GM18868 (cell line): ENCODE results near the gene CUX1.

Experiments used
- ATAC-seq: cut with Tn5 transposase; IDR thresholded peaks from one replicate; pipeline ENCODE4 v1.9.1; 2021; ENCODE audit warnings: mild to moderate bottlenecking, moderate library complexity; ENCODE audit not compliant: unreplicated experiment

The CUX1 gene

GRCh38 chr7:101890749-101891523 is 73.5 kb downstream of the CUX1 start:
- no peak for ATAC-seq

GRCh38 chr7:101891936-101892640 is 74.7 kb downstream of the CUX1 start:
- no peak for ATAC-seq

DNA sequence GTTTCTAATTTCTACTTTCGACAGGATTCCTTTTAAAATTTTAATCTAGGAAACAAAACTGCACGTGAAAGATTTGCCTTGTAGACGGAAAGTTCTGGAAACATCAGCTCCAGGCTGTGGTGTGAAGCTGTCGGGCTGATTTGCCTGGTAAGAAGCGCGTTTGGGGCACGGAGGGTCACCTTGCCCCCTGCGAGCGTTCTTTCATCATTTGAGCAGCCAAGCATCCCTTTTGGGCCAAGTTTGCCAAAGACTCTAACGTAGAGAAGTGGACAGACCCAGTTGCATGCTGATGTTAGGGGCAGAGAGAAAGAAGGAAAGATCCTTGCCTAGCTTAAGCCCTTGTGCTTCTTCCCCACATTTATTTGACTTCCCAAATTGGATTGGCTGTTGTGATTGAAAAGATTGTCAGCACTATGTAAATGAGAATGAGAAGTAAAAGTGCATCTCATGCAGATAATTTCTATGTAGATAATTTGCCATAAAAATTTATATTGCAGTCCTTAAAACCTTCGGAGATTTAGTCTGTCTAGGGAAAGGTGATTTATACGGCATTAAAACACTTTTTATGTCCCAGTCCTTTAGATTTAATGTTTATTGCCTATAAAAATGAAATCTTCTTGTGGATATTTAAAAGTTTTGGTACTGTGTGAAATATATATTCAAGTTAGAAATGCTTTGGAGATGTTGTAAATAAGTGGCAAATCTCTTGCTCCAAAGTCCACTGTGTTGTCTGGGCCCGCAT is 76.1 kb downstream of the CUX1 start:
- ATAC-seq = no peak

- no peak for ATAC-seq
Measured at GRCh38 chr7:101896316-101896715, 78.9 kb downstream of the CUX1 start.

DNA sequence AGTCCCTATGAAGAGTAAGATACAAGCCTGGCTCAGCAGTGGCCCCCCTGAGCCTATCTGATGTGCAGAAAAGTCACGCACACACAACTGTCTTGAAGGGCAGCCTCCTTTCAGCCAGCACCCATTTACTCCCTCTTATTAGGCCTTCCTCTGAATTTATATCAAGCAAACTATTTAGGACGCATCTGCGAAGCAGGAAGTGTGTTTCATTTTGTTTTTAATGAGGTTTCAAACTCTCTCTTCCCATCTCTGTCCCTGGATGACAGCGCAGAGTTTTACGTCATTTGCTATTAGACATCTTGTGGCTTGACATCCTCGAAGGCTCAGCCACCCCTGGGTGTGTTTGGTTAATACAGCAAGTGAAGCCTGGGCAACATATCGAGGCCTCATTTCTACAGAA is 79.5 kb downstream of the CUX1 start:
- no peak for ATAC-seq

GRCh38 chr7:101898106-101898505 is 80.7 kb downstream of the CUX1 start:
- no peak for ATAC-seq

DNA sequence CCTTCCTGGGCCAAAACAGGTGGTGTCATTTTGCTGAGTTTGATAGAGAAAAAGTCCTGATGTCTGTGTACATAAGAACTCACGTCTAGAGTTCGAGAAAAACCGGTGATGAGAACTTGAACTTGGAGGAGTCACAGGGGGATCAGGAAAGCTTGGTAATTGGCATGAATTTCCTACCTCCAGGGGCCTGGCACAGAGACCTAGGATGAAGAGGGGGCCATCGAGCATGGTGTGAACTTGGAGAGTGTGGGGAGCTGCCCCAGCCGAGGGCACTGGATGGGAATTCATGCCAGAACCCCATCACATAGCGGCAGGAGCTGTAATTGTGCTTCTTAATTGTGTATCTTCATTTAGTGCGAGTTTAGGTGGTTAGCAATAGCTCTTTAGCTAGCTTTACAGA is 82.2 kb downstream of the CUX1 start:
- ATAC-seq = no peak

DNA sequence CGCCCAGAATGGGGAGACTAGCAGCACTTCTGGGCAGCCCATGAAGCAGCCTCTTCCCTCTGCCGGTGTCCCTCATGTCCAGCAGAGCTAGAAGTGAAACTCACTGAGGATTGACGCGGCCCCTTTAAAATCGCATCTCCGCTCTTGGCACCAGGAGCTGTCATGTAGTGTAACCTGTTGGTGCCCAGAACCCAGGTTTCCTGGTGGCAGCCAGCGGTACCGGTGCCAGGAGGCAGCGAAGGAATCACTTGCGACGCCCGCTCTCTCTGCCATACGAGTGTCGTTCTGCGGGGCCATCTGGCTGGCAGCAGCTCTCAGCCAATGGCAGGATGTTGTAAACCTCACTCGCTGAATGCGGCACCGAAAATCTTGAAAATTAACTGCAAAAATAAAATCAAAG is 82.7 kb downstream of the CUX1 start:
- ATAC-seq = no peak

DNA sequence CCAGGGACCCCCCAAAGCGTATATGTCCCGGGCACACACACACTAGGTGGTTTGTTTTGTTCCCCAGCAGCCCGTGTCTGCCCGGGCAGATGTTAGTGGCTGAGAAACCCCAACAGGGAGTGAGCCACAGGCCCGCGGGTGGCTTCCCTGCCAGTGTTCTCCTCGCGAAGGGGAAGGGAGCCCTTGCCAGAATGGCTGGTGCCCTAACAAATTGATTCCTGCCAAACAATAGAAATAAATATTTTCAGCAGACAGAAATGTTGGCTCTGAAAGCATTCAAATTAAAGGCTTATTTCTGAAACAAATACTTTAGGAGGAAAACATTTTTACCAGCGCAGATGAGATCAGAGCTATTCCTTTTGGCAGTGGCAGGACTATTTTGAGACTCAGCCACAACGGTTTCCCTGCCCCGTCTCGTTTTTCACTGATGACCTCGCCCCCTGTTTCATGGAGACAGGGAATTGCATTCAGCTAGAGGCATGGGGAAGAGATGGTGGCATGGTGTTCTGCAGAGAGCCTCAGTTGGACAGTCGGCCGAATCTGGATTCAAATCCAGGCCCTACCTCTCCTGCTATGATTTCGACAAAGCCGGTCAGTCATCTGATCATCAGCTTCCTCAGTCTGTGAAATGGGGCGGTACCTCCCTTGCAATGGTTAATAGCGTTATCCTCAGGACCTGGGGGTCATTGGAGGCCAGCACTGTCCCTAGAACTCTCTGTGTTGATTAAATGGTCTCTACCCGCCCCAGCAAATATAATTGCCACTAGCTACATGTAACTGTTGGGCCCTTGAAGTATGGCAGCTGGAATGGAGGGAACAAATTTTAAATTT is 84.5 kb downstream of the CUX1 start:
- ATAC-seq = no peak

- ATAC-seq = no peak
Measured at GRCh38 chr7:101902680-101903514, 85.5 kb downstream of the CUX1 start.

DNA sequence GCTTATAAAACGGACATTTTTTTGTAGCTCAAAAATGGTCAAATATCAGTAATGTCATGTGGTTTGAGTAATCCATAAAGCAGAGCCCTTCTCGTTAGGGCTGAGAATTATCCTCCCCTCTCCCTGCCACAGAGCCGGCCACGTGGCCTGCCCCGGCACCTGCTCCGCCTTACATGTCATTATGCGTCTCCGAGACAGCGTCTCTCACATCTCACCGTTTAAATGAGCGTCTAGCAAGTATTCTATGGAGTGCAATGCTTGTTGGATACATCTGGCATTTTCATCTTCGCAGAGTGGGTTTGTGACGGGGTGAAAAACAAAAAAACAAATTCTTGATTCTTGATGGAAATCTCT is 86.1 kb downstream of the CUX1 start:
- ATAC-seq = no peak

- no peak for ATAC-seq
Measured at GRCh38 chr7:101904019-101904418, 86.6 kb downstream of the CUX1 start.

- ATAC-seq = no peak
Measured at GRCh38 chr7:101905203-101905865, 87.9 kb downstream of the CUX1 start.

DNA sequence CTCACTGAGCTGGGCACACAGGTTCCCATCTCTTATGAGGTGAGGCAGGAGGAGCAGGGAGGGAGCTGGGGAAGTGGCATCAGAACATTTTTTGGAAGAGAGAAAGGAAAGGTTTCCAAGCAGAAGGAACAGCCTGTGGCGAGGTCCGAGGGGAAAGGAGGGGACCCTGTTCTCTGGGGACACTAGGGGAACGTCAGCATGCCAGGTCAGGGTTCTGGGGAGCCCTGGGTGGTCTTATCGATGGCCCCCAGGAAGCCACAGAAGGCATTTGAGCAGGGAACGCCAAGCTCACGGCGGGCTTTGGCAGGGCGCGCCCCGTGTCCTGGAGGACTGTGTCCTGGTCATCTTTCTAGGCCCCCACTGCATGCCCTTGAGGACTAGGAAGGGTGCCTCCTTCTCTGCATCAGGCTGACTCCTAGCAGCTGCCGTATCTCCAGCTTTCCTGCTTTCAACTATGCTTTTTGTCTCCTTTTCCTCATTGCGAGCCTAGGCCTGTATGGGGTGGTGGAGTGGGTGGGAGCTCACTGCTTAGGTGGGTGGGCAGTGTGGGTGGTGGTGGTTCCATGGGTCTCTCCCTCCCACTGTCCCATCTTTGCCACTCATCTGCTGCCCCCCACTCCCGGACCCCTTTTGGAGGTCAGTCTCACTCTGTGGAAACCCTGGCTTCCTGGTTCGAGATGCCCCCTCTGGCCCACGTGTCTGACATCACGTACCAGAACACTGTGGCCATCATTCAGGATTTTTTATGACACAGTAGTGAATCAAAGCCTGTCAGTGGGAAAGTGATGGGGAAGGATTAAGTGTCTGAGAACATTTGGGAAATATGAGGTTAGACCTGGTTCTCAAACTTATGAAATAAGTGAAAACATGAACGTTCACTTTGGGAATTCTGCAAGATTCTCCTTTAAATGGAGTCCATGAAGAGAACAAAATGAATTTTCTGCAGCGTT is 89.1 kb downstream of the CUX1 start:
- ATAC-seq = no peak

DNA sequence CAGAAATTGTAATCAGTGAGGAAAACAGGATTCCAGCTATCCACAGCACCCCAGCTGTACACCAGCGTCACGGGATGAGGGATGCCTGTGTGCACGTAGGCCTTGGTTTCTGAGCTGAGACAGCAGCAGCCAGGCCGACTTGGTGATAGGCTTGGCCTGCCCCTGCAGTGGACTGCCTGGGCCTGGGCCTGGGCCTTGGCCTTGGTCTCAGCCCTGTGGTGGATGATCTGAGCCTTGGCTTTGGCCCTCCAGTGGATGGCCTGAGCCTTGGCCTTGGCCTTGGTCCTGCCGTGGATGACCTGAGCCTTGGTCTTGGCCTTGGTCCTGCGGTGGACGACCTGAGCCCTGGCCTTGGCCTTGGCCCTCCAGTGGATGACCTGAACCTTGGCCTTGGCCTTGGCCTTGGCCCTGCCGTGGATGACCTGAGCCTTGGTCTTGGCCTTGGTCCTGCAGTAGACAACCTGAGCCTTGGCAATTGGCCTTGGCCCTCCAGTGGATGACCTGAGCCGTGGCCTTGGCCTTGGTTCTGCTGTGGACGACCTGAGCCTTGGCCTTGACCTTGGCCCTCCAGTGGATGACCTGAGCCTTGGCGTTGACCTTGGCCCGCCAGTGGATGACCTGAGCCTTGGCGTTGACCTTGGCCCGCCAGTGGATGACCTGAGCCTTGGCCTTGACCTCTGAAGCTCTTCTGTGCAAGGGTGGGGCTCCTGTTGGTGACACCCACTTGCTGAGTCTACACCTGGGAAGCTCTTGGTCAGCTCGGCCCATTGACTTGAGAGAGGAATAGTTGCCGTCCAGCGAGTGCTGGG is 93.8 kb downstream of the CUX1 start:
- ATAC-seq = no peak

DNA sequence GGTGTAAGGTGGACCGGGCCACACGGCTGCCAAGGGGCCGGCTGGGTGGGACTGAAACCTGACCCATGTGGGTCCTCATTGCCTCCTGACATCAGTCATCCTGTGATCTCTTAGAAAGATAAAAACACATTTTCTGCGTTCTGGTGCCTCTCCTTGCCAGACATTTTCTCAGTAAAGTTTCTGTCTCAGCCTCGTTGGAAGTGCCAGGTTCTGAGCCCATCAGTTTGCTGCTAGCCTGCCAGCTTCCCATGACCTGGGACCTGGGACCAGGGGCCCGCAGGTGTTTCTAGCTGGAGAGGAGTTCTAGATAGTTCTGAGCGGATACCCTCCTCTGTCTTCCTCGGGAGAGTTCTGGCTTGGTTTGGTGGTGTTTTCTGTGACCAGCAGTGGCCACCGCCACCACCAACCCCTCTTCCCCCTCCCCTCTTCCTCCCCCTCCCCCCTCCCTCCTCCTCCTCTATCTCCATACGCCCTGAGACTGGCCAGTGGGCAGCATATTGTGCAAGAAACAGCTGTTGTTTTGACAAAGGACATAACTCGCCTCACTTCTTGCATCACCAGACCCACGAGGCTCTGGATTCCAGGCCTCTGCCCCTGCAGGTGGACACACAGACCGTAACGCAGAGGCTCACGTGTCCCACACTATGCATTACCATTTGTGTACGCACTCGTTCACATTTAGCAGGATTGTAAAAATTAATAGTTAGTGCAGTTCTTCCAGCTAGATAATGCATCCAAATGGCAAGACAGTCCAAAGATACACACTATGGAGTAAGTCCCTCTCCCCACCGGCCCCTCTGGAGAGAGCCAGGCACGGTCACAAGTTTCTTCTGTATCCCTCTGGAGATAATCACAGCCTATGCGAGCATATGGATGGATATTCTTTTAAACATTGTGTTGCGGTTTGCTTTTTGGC is 94.6 kb downstream of the CUX1 start:
- ATAC-seq = no peak

DNA sequence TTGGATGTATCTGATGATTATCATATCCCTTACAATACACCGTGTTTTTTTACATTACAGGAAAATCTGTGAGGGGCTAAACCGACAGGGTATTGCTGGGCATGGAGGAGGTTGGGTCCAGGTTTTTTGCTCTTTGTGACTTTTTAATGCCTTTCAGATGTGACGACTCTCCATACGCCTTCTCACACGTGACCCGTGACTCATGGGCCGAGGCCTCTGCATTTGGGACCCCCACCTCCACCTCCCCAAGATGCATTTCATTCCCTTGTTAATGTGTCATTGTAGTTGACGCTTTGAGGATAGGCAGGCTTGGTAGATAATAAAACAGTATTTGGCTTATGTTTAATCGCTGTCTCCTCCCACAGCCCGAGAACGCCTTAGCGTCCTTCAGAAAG is 95.3 kb downstream of the CUX1 start:
- no peak for ATAC-seq
